Esophagus muscularis mucosa (tissue), 4 donors: Measurements from ENCODE around the gene SH2D2A. TPM values are rescaled to one million over a fixed set of nuclear protein-coding genes. Genes with fewer than 3 reads are reported as not detected.

Source experiments
- DNase-seq: peaks from one replicate; pipeline ENCODE4 v3.0.0-alpha.2; 2017; ENCODE audit errors: extremely low spot score
- H3K27ac ChIP-seq, 4 donors: fragments of 200-600 bp; sonication (generic); replicated peaks in 1 of 4; 1 replicate in 3 of 4; 2 replicates in 1 of 4; pipeline ENCODE4 v1.5.1; 2016 to 2019; ENCODE audit warnings: mild to moderate bottlenecking in 1 of 4
- H3K27me3 ChIP-seq, 4 donors: fragments of 200-600 bp; sonication (generic); one replicate each; pipeline versions ENCODE4 v1.5.1 to v1.6.0; 2016 to 2019
- H3K36me3 ChIP-seq, 4 donors: fragments of 200-600 bp; sonication (generic); one replicate each; pipeline ENCODE4 v1.5.1; 2016 to 2019
- H3K4me1 ChIP-seq, 4 donors: fragments of 200-600 bp; sonication (generic); one replicate each; pipeline ENCODE4 v1.5.1; 2016 to 2019
- H3K4me3 ChIP-seq, 4 donors: fragments of 200-600 bp; sonication (generic); 1 replicate in 2 of 4; 2 replicates in 2 of 4; pipeline ENCODE4 v1.5.1; 2016 to 2019; ENCODE audit warnings: mild to moderate bottlenecking in 4 of 4, moderate library complexity in 1 of 4
- H3K9me3 ChIP-seq, 4 donors: fragments of 200-600 bp; sonication (generic); 1 replicate in 3 of 4; 2 replicates in 1 of 4; pipeline ENCODE4 v1.5.1; 2016 to 2019
- EP300 ChIP-seq: sonication (generic); formaldehyde crosslinking; IDR thresholded peaks from one replicate; pipeline ENCODE4 v1.6.1; 2017; ENCODE audit warnings: antibody characterized with exemption
- POLR2A ChIP-seq: fragments of 450-650 bp; IDR thresholded peaks from one replicate; pipeline ENCODE4 v1.6.1; 2017; ENCODE audit warnings: antibody characterized with exemption, moderate library complexity, mild to moderate bottlenecking, low read depth
- POLR2AphosphoS5 ChIP-seq, 2 donors: sonication (generic); formaldehyde crosslinking; IDR thresholded peaks; one replicate each; pipeline ENCODE4 v1.6.1; 2017; ENCODE audit warnings: antibody characterized with exemption in 2 of 2
- WGBS: methylation state at CpG from one replicate; pipeline ENCODE4 v1.1.5; 2018; 5-methylcytosine and 5-hydroxymethylcytosine counted together
- intact Hi-C: fragments of 100-400 bp; cut with DNase I; formaldehyde crosslinking; loops from one replicate; pipeline ENCODE4 v1.15.1; 2023
- total RNA-seq, 4 donors: library from RNA; depleted of rRNA; stranded (reverse); fragments of >200 nt; gene quantifications; one replicate each; pipeline versions ENCODE4 v1.1.0 to v1.2.1, GENCODE V29; 2016
- TF ChIP-seq, protein P1 (sequence below), 3 experiments: fragments of 200-600 bp in 2 of 3; fragments of 450-650 bp in 1 of 3; sonication (generic) in 2 of 3; IDR thresholded peaks; one replicate each; pipeline ENCODE4 v1.5.1; 2017 to 2019; ENCODE audit warnings: antibody characterized with exemption in 3 of 3, mild to moderate bottlenecking in 2 of 3, moderate library complexity in 1 of 3

The SH2D2A gene
- total RNA-seq = 1 to 10 TPM in 1 of 4 donors, under 1 TPM in 2, not detected in 1; 0.83 to 2.7 (median 0.84) TPM

DNA sequence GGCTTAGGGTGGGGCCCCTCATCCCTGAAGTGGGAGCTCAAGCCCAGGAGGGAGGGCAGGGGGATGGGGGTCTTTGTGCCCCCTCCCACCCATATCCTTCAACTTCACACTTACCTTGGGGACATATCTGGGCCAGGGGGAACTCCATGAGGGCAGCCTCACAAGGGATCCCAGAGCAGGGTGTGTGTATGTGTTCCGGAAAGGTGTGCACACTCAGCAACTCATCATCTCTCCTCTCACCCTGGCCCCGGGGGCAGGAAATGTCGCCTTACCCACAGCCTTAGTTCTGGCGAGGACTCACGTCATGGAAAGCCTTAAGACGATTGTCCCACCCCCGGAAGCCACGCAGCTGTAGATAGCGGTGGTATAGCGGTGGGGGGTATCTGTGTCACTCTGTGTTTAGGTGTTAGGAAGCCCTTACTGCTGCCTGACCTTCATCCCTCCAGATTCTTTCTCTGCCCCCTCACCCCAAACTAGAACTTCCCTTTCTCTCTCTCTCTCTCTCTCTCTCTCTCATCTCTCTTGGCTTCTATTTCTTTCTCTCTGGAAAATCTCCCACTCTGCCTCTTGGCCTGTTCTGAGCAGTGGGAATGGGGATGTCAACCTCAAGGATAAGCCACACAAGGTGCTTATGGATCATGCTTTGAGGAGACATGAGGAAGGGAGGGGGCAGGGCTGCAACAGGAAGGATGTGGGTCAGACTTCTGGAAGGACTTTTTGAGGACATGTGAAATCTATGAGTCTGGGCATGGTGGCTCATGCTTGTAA is at the start of gene SH2D2A:
TSS of gene SH2D2A (minus strand) at position 288 of the 768 bp plus-strand sequence. CDS start at position 148, 140 bp downstream.
- 73% methylated on average over 8 of the region's 10 CpGs for WGBS
- Histone ChIP-seq H3K4me1 (peaks cover 18 to 35% (median 29%) of the 10 kb centered on the region in 4 donors), H3K27ac (peak within 1 kb of the TSS; percentile 64 to 74 (median 66)), H3K4me3 (peak within 1 kb of the TSS; percentile 24 to 44 (median 31)), H3K9me3 (no peaks in the 10 kb centered on the region), H3K27me3 (peaks cover 0 to 11% (median 0%) of the 10 kb centered on the region in 4 donors), H3K36me3 (no peaks in the 10 kb centered on the region)
- intact Hi-C loops = no loop called here
- peak; percentile 93 for DNase-seq
- peak; percentile 23 to 50 for TF ChIP-seq POLR2AphosphoS5 (IDR thresholded peaks at IDR 0.05)
- TF ChIP-seq POLR2A = no peak

DNA sequence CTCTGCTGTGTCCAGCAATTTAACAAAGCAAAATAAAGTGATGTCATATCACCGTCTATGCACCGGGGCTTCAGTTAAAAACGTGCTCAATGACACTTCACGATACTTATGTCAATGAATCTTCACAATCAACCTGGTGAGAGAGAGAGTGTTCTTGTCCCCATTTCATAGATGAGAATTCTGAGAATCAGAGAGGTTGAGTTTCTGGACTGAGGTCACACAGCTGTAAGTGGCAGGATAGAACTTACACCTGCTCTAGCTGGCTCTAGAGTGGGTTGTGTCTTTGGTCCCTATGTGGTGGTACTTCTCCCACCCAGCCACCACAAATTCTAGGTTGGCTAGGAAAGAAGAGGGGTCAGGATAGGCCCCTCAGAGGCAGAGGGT is 49.2 kb upstream of the SH2D2A start:
- TF ChIP-seq EP300 (no peak), POLR2A (no peak), POLR2AphosphoS5 (IDR thresholded peaks at IDR 0.05) (no peak)
- TF ChIP-seq, protein P1, sequence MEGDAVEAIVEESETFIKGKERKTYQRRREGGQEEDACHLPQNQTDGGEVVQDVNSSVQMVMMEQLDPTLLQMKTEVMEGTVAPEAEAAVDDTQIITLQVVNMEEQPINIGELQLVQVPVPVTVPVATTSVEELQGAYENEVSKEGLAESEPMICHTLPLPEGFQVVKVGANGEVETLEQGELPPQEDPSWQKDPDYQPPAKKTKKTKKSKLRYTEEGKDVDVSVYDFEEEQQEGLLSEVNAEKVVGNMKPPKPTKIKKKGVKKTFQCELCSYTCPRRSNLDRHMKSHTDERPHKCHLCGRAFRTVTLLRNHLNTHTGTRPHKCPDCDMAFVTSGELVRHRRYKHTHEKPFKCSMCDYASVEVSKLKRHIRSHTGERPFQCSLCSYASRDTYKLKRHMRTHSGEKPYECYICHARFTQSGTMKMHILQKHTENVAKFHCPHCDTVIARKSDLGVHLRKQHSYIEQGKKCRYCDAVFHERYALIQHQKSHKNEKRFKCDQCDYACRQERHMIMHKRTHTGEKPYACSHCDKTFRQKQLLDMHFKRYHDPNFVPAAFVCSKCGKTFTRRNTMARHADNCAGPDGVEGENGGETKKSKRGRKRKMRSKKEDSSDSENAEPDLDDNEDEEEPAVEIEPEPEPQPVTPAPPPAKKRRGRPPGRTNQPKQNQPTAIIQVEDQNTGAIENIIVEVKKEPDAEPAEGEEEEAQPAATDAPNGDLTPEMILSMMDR (IDR thresholded peaks at IDR 0.05) = no peak
- Histone ChIP-seq H3K4me3 (no peak overlapping the region), H3K27ac (no peak overlapping the region), H3K9me3 (no peaks in the 10 kb centered on the region), H3K4me1 (peaks cover 4 to 5% (median 5%) of the 10 kb centered on the region in 4 donors), H3K36me3 (no peaks in the 10 kb centered on the region), H3K27me3 (peaks cover 0 to 74% (median 18%) of the 10 kb centered on the region in 4 donors)
- intact Hi-C loops = no loop called here
- 84% methylated on average over 4 of the region's 4 CpGs for WGBS
- no peak for DNase-seq

DNA sequence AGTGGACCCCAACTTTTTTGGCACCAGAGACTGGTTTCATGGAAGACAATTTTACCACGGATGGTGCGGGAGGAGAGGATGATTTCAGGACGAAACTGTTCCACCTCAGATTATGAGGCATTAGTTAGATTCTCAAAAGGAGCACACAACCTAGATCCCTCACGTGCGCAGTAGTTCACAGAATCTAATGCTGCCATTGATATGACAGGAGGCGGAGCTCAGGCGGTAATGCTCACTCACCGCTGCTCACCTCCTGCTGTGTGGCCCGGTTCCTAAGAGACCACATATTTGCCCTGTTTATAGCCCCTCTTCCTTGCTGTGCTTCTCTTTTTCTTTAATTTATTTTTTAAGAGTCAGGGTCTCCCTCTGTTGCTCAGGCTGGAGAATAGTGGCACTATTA is 48.6 kb upstream of the SH2D2A start:
- DNase-seq = no peak
- Histone ChIP-seq H3K27me3 (peaks cover 0 to 80% (median 23%) of the 10 kb centered on the region in 4 donors), H3K9me3 (no peaks in the 10 kb centered on the region), H3K4me3 (no peak overlapping the region), H3K27ac (no peak overlapping the region), H3K36me3 (no peaks in the 10 kb centered on the region), H3K4me1 (peaks cover 10 to 11% (median 11%) of the 10 kb centered on the region in 4 donors)
- intact Hi-C loops = no loop called here
- 78% methylated on average over 9 of the region's 9 CpGs for WGBS
- TF ChIP-seq POLR2AphosphoS5 (IDR thresholded peaks at IDR 0.05) (no peak), EP300 (no peak), POLR2A (no peak)
- TF ChIP-seq, protein P1 (IDR thresholded peaks at IDR 0.05) = no peak

DNA sequence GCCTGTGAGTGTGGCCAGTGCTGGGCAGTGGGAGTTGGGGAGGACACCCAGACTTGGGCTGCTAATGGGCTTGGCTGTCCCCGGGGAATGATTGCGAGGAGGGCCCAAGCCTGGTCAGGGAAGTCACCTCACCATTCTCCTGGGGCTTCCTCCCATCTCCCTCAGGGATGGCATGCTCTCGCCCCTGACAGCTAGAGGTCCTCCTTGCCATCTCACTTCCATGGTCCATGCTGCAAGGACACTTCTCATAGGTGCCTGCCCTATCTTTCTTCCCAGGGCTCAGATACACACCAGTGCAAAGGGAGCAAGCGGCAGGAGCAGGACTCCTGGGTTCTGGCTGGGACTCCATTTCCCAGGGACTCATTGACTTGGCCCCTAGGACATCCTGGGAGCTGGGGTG is 48.1 kb upstream of the SH2D2A start:
- peaks cover 0 to 85% (median 25%) of the 10 kb centered on the region in 4 donors for H3K27me3 ChIP-seq
- WGBS = no CpG with 5 or more reads among the region's 4 CpGs
- peaks cover 15 to 16% (median 16%) of the 10 kb centered on the region in 4 donors for H3K4me1 ChIP-seq
- H3K9me3 ChIP-seq = no peaks in the 10 kb centered on the region
- no peak for DNase-seq
- no peak for TF ChIP-seq POLR2AphosphoS5 (IDR thresholded peaks at IDR 0.05)
- H3K27ac ChIP-seq = no peak overlapping the region
- H3K4me3 ChIP-seq = no peak overlapping the region
- intact Hi-C loops = loop anchor here (5.0 kb wide), 1 partner anchor 52 kb away; no protein-coding TSS in a partner anchor
- no peaks in the 10 kb centered on the region for H3K36me3 ChIP-seq

DNA sequence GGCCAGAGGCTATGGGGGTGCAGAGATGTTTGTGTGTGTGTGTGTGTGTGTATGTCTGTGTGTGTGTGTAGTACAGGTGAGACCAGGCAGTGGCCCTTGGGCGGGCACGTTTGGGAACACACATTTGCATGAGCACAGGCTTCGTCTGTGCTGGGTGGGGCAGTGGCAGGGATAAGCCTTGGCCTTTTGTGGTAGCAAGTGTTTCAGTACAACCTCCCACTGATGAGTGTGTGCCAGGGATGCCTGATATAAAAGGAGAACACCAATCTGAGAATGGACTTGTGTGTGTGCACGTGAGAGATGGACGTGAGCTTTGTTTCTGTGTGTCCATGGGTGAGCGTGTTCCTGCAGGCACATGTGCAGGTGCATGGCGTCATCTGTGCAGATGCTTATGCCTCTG is 47.0 kb upstream of the SH2D2A start:
- H3K4me3 ChIP-seq = no peak overlapping the region
- TF ChIP-seq, protein P1 (IDR thresholded peaks at IDR 0.05) = no peak
- no peak for DNase-seq
- intact Hi-C loops = loop anchor here (5.0 kb wide), 1 partner anchor 51 kb away; no protein-coding TSS in a partner anchor
- peaks cover 26 to 27% (median 27%) of the 10 kb centered on the region in 4 donors for H3K4me1 ChIP-seq
- H3K27ac ChIP-seq = no peak overlapping the region
- 89% methylated on average over 7 of the region's 7 CpGs for WGBS
- H3K27me3 ChIP-seq = peaks cover 0 to 97% (median 34%) of the 10 kb centered on the region in 4 donors
- H3K9me3 ChIP-seq = no peaks in the 10 kb centered on the region
- H3K36me3 ChIP-seq = no peaks in the 10 kb centered on the region
